Suprapubic skin (tissue), 4 donors: ENCODE results near the gene PUM2. TPM values are rescaled to one million over a fixed set of nuclear protein-coding genes. Genes with fewer than 3 reads are reported as not detected.

Source experiments
- DNase-seq, 2 donors: peaks; one replicate each; pipeline ENCODE4 v3.0.0-alpha.2; 2019; ENCODE audit warnings: low spot score in 2 of 2
- H3K27ac ChIP-seq: fragments of 200-600 bp; sonication (generic); one replicate; pipeline ENCODE4 v1.5.1; 2019
- H3K27me3 ChIP-seq: fragments of 200-600 bp; sonication (generic); one replicate; pipeline ENCODE4 v1.5.1; 2019
- H3K36me3 ChIP-seq: fragments of 200-600 bp; sonication (generic); one replicate; pipeline ENCODE4 v1.5.1; 2019
- H3K4me1 ChIP-seq: fragments of 200-600 bp; sonication (generic); one replicate; pipeline ENCODE4 v1.5.1; 2019
- H3K4me3 ChIP-seq: fragments of 200-600 bp; sonication (generic); one replicate; pipeline ENCODE4 v1.5.1; 2019; ENCODE audit warnings: mild to moderate bottlenecking
- H3K9me3 ChIP-seq: fragments of 200-600 bp; sonication (generic); one replicate; pipeline ENCODE4 v1.5.1; 2019
- EP300 ChIP-seq: sonication (generic); formaldehyde crosslinking; IDR thresholded peaks from one replicate; pipeline ENCODE4 v1.6.1; 2017; ENCODE audit warnings: antibody characterized with exemption
- POLR2A ChIP-seq, 2 donors: fragments of 450-650 bp; IDR thresholded peaks; one replicate each; pipeline ENCODE4 v1.6.1; 2017; ENCODE audit warnings: antibody characterized with exemption in 2 of 2, mild to moderate bottlenecking in 2 of 2, moderate library complexity in 2 of 2
- POLR2AphosphoS5 ChIP-seq, 3 donors: sonication (generic); formaldehyde crosslinking; IDR thresholded peaks; one replicate each; pipeline ENCODE4 v1.6.1; 2017; ENCODE audit warnings: antibody characterized with exemption in 3 of 3
- WGBS: methylation state at CpG from one replicate; pipeline ENCODE4 v1.1.5; 2018; 5-methylcytosine and 5-hydroxymethylcytosine counted together
- total RNA-seq, 4 donors: library from RNA; depleted of rRNA; stranded (reverse); fragments of >200 nt; gene quantifications; one replicate each; pipeline ENCODE4 v1.1.0, GENCODE V29; 2016
- TF ChIP-seq, protein P1 (sequence below), 2 donors: fragments of 200-600 bp in 1 of 2; fragments of 450-650 bp in 1 of 2; sonication (generic) in 1 of 2; IDR thresholded peaks; one replicate each; pipeline ENCODE4 v1.5.1; 2016 to 2019; ENCODE audit warnings: antibody characterized with exemption in 2 of 2, mild to moderate bottlenecking in 1 of 2, moderate library complexity in 1 of 2

The PUM2 gene, protein sequence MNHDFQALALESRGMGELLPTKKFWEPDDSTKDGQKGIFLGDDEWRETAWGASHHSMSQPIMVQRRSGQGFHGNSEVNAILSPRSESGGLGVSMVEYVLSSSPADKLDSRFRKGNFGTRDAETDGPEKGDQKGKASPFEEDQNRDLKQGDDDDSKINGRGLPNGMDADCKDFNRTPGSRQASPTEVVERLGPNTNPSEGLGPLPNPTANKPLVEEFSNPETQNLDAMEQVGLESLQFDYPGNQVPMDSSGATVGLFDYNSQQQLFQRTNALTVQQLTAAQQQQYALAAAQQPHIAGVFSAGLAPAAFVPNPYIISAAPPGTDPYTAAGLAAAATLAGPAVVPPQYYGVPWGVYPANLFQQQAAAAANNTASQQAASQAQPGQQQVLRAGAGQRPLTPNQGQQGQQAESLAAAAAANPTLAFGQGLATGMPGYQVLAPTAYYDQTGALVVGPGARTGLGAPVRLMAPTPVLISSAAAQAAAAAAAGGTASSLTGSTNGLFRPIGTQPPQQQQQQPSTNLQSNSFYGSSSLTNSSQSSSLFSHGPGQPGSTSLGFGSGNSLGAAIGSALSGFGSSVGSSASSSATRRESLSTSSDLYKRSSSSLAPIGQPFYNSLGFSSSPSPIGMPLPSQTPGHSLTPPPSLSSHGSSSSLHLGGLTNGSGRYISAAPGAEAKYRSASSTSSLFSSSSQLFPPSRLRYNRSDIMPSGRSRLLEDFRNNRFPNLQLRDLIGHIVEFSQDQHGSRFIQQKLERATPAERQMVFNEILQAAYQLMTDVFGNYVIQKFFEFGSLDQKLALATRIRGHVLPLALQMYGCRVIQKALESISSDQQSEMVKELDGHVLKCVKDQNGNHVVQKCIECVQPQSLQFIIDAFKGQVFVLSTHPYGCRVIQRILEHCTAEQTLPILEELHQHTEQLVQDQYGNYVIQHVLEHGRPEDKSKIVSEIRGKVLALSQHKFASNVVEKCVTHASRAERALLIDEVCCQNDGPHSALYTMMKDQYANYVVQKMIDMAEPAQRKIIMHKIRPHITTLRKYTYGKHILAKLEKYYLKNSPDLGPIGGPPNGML
- 100 to 1,000 TPM in 1 of 4 donors, 10 to 100 TPM in 3; 78.9 to 108 (median 99.0) TPM for total RNA-seq

DNA sequence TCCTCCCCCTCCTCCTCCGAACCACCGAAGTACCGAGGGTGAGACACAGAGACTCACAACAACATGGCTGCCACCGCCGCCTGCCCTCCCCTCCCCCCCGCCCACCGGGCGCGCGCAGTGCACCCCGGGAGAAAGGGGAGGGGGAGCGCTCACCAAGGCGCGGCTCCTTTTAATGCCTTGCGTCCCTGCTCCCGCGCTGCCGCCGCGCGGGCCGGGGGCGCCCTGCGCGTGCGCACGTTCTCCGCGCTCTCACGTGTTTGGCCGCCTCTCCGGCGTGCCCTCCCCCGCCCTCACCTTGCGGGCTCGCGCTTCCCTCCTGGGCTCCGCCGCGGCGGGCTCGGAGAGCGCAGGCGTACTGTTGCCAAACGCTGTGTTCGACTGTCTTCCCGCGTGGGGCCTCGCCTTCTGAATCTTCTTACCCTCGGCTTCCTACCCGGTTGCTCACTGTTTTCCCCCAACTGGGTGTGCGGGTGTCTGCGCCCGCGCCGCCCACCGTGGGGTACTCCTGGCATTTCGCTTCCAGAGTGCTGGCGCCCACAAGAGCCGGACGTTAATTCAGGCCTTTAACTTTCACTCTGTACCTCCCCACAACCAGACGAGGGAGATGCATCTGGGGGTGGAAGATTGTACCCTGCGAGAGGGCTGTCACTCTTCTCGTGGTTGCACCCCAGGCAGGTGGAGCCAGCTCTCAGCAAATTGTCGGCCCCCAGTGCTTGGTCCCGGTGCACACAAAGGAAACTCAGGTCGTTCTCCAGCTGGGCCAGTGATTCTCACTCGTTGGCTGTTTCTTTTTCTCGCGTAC is at the start of gene PUM2:
TSS of gene PUM2 (minus strand) at position 92 of the 802 bp plus-strand sequence. CDS start 23,484 bp downstream, outside the sequence.
- peak; percentile 94 to 95 for DNase-seq
- peaks cover 83% of the 10 kb centered on the region for H3K4me1 ChIP-seq
- peak within 1 kb of the TSS; percentile 99 for H3K27ac ChIP-seq
- TF ChIP-seq POLR2AphosphoS5 (IDR thresholded peaks at IDR 0.05) (peak in 2 of 3 donors; percentile 63 to 79), POLR2A (IDR thresholded peaks at IDR 0.05) (peak in 1 of 2 donors; percentile 55), EP300 (no peak)
- TF ChIP-seq, protein P1, sequence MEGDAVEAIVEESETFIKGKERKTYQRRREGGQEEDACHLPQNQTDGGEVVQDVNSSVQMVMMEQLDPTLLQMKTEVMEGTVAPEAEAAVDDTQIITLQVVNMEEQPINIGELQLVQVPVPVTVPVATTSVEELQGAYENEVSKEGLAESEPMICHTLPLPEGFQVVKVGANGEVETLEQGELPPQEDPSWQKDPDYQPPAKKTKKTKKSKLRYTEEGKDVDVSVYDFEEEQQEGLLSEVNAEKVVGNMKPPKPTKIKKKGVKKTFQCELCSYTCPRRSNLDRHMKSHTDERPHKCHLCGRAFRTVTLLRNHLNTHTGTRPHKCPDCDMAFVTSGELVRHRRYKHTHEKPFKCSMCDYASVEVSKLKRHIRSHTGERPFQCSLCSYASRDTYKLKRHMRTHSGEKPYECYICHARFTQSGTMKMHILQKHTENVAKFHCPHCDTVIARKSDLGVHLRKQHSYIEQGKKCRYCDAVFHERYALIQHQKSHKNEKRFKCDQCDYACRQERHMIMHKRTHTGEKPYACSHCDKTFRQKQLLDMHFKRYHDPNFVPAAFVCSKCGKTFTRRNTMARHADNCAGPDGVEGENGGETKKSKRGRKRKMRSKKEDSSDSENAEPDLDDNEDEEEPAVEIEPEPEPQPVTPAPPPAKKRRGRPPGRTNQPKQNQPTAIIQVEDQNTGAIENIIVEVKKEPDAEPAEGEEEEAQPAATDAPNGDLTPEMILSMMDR (IDR thresholded peaks at IDR 0.05) = no peak
- H3K4me3 ChIP-seq = peak within 1 kb of the TSS; percentile 82
- H3K36me3 ChIP-seq = no peaks in the 10 kb centered on the region
- WGBS = under 1% methylated on average over 50 of the region's 70 CpGs
- no peaks in the 10 kb centered on the region for H3K27me3 ChIP-seq
- no peaks in the 10 kb centered on the region for H3K9me3 ChIP-seq

DNA sequence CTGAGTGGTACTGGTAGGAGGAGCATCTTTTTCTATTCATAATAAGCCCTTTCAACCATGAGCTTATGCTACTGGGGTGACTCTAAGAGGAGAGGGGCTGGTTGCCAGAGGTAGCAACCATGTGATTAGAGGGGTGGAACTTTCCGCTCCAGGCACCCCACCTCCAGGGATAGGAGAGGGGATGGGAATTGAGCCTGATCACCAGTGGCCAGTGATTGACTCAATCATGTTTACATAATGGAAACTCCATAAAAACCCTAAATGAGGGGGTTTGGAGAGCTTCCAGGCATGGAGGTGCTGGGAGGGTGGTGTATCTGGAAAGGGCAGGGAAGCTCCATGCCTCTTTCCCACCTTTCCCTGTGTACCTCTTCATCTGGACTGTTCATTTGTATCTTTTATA is 49.7 kb upstream of the PUM2 start:
- TF ChIP-seq, protein P1 (IDR thresholded peaks at IDR 0.05) = no peak
- TF ChIP-seq POLR2A (IDR thresholded peaks at IDR 0.05) (no peak), EP300 (no peak), POLR2AphosphoS5 (IDR thresholded peaks at IDR 0.05) (no peak)
- no peaks in the 10 kb centered on the region for H3K9me3 ChIP-seq
- no peak overlapping the region for H3K27ac ChIP-seq
- 75% methylated on average over 1 of the region's 1 CpG for WGBS
- peak in 1 of 2 donors; percentile 37 for DNase-seq
- no peaks in the 10 kb centered on the region for H3K27me3 ChIP-seq
- H3K4me3 ChIP-seq = no peak overlapping the region
- H3K4me1 ChIP-seq = peaks cover 8% of the 10 kb centered on the region
- H3K36me3 ChIP-seq = no peaks in the 10 kb centered on the region

DNA sequence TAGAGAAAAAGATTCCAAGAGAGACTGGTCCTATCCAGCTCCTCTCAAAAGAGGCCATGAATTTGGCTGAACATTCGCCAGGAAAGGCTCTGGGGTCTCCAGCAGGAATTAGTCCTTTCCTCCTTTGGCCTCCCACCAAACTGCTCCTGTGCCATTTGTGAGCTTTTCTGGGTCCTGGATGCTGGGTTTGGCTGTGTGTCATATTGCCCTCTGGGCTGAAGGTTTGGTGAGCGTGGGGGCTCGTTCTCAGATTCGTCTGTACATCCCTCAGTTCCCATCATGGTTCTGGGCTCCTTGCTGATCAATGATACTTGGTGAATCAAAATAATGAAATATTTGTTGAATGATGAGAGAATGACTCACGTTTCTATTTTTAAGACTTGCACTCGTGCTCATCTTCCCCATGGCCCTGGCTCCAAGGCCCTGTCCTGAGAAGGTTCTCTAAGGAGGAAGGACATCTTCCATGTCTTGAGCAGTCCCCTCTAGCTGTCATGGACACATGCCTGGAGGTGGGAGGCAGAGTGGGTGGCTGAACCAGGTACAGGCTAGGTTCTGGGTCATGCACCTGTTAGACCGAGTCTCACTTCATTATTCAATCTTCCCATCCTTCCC is 48.4 kb upstream of the PUM2 start:
- Histone ChIP-seq H3K36me3 (no peaks in the 10 kb centered on the region), H3K9me3 (no peaks in the 10 kb centered on the region), H3K4me1 (peaks cover 8% of the 10 kb centered on the region), H3K27ac (no peak overlapping the region), H3K4me3 (no peak overlapping the region), H3K27me3 (no peaks in the 10 kb centered on the region)
- 54% methylated on average over 7 of the region's 7 CpGs for WGBS
- TF ChIP-seq, protein P1 (IDR thresholded peaks at IDR 0.05) = no peak
- peak in 1 of 2 donors; percentile 40 for DNase-seq

DNA sequence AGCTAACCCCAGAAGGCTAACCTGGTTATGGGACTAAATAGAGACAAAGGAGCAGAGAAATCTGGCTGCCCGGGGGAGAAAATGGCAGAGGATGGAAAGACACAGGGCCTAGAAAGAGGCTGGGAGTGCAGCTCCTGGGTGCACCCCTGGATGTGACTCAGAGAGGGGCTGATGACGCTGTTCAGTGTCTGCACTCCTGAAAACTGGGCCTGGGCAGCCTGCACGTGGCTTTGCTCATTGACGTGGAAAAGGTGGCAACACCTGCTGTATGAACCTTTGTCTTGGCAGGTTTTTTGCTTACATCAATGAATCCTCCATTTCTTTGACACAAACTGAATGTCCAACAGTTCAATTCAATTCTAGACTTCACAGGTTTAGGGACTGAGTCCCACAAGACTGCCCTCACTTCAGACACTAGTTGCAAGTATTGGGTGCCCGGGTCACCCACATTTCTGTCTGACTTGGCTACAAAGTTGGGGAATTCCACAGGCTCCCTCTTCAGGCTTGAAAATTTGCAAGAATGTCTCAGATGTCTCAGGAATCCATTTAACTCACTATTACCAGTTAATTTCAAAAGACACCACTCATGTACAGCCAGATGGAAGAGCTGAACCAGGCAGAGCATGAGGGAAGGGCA is 47.3 kb upstream of the PUM2 start:
- peaks cover 8% of the 10 kb centered on the region for H3K4me1 ChIP-seq
- TF ChIP-seq, protein P1 (IDR thresholded peaks at IDR 0.05) = no peak
- no peak for TF ChIP-seq POLR2AphosphoS5 (IDR thresholded peaks at IDR 0.05)
- TF ChIP-seq EP300 = no peak
- no peak for TF ChIP-seq POLR2A (IDR thresholded peaks at IDR 0.05)
- H3K9me3 ChIP-seq = no peaks in the 10 kb centered on the region
- H3K27ac ChIP-seq = no peak overlapping the region
- no peak overlapping the region for H3K4me3 ChIP-seq
- peak in 1 of 2 donors; percentile 44 for DNase-seq
- 71% methylated on average over 5 of the region's 5 CpGs for WGBS
- no peaks in the 10 kb centered on the region for H3K36me3 ChIP-seq
- no peaks in the 10 kb centered on the region for H3K27me3 ChIP-seq
